Transverse colon (tissue), 4 donors: Measurements from ENCODE around the gene PSMB3.

Experiments used
- CTCF ChIP-seq, 5 experiments: fragments of 200-600 bp in 3 of 5; fragments of 450-650 bp in 2 of 5; sonication (generic) in 3 of 5; IDR thresholded peaks; 1 replicate in 2 of 5; 2 replicates in 3 of 5; pipeline ENCODE4 v1.5.1; 2016 to 2017; ENCODE audit warnings: antibody characterized with exemption in 5 of 5, inconsistent platforms in 3 of 5, mild to moderate bottlenecking in 2 of 5, moderate library complexity in 1 of 5
- EP300 ChIP-seq: sonication (generic); formaldehyde crosslinking; IDR thresholded peaks from one replicate; pipeline ENCODE4 v1.6.1; 2017; ENCODE audit warnings: antibody characterized with exemption, low read depth
- POLR2A ChIP-seq: fragments of 450-650 bp; IDR thresholded peaks from one replicate; pipeline ENCODE4 v1.6.1; 2016; ENCODE audit warnings: antibody characterized with exemption, mild to moderate bottlenecking, moderate library complexity
- POLR2AphosphoS5 ChIP-seq, 3 donors: sonication (generic); formaldehyde crosslinking; IDR thresholded peaks; one replicate each; pipeline ENCODE4 v1.6.1; 2016; ENCODE audit warnings: antibody characterized with exemption in 3 of 3

- TF ChIP-seq CTCF (IDR thresholded peaks at IDR 0.05) (no peak), EP300 (no peak), POLR2A (no peak), POLR2AphosphoS5 (IDR thresholded peaks at IDR 0.05) (no peak)
Observed at GRCh38 chr17:38719289-38719942, 33.1 kb upstream of the PSMB3 start.
